Stimulated activated naive CD8-positive, alpha-beta T cell treated with anti-CD3 and anti-CD28 coated beads, Interleukin-15, amount 100 ng/mL, for 72 hours (primary cell): ENCODE data around the gene SLC25A12.
"Not testable (repeated sequence)": the region's sequence is repeated elsewhere in the genome, so short reads cannot be mapped to it uniquely, and the experiment has no call there.

ENCODE experiments used
- ATAC-seq: fragments of 150-1000 bp; cut with Tn5 transposase; 2 replicates; pipeline ENCODE4 v1.10.0; 2021; ENCODE audit warnings: mild to moderate bottlenecking, moderate library complexity
- DNase-seq, 2 donors: peaks; one replicate each; pipeline ENCODE4 v3.0.0; 2021 to 2022
- H3K27ac Mint-ChIP-seq, 2 donors: one replicate each; pipeline ENCODE4 v1.8.0; 2022; ENCODE audit warnings: mild to moderate bottlenecking in 2 of 2, mixed read lengths in 2 of 2, moderate library complexity in 2 of 2
- H3K27me3 Mint-ChIP-seq: one replicate; pipeline ENCODE4 v1.8.0; 2022; ENCODE audit warnings: mixed read lengths
- H3K4me1 Mint-ChIP-seq: one replicate; pipeline ENCODE4 v1.8.0; 2022; ENCODE audit warnings: mild to moderate bottlenecking, mixed read lengths
- H3K4me3 Mint-ChIP-seq, 2 donors: one replicate each; pipeline ENCODE4 v1.8.0; 2022; ENCODE audit warnings: mild to moderate bottlenecking in 2 of 2, mixed read lengths in 2 of 2, moderate library complexity in 1 of 2
- H3K9me3 Mint-ChIP-seq, 2 donors: one replicate each; pipeline ENCODE4 v1.8.0; 2022; ENCODE audit warnings: mixed read lengths in 2 of 2

Gene SLC25A12

GRCh38 chr2:171902840-171903420 lies 8.9 kb upstream of the SLC25A12 start:
- Mint-ChIP-seq H3K27me3 (peaks cover 19% of the 10 kb centered on the region), H3K9me3 (no peaks in the 10 kb centered on the region), H3K4me3 (no peak overlapping the region), H3K27ac (no peak overlapping the region), H3K4me1 (no peaks in the 10 kb centered on the region)
- DNase-seq: no peak
- no peak for ATAC-seq

GRCh38 chr2:171899623-171900282 lies 5.7 kb upstream of the SLC25A12 start:
- DNase-seq, ATAC-seq, H3K9me3 Mint-ChIP-seq, H3K27ac Mint-ChIP-seq, H3K4me1 Mint-ChIP-seq, H3K4me3 Mint-ChIP-seq: not testable (repeated sequence)
- H3K27me3 Mint-ChIP-seq: peaks cover 19% of the 10 kb centered on the region

DNA sequence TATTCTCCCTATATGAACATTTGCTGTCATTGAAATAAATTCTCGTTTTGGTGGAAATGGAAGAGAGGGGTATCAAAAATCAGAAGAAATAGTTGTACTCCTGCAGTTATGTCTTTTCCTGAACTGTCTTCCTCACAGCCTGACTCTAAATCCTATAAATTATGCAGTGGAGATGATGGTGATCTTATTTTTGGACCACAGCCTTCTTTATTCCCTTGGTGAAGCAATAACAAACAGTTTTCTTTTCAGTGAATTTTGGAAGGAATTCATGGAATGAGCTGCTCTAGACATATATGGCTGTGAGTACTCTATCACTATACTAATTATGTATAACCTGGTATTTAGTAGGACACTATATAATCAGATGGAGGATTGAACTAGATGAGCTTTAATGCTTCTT lies 1.7 kb upstream of the SLC25A12 start:
- Mint-ChIP-seq H3K4me1 (peaks cover 29% of the 10 kb centered on the region), H3K4me3 (no peak overlapping the region), H3K27ac (no peak overlapping the region), H3K27me3 (no peaks in the 10 kb centered on the region), H3K9me3 (no peaks in the 10 kb centered on the region)
- DNase-seq: no peak
- ATAC-seq: no peak

DNA sequence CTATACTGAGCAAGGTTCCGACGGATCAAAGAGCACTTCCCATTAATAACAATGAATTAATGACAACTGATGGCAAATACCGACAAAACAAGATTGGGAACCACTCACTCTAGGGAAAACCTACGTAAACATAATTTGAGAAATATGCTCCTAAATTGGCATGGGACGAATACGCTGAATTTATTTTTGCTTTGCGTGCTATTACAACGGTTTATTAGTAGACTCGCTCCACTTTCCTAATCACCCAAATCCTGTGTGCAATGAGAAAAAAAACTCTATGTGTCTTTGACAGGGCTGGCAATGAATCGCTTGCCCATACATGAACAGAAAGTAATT lies 536 bp upstream of the SLC25A12 start:
- Mint-ChIP-seq H3K27ac (peak overlapping the region; percentile 78 to 80), H3K9me3 (no peaks in the 10 kb centered on the region), H3K4me3 (peak overlapping the region; percentile 91 to 96), H3K4me1 (peaks cover 40% of the 10 kb centered on the region), H3K27me3 (no peaks in the 10 kb centered on the region)
- ATAC-seq: no peak
- no peak for DNase-seq

DNA sequence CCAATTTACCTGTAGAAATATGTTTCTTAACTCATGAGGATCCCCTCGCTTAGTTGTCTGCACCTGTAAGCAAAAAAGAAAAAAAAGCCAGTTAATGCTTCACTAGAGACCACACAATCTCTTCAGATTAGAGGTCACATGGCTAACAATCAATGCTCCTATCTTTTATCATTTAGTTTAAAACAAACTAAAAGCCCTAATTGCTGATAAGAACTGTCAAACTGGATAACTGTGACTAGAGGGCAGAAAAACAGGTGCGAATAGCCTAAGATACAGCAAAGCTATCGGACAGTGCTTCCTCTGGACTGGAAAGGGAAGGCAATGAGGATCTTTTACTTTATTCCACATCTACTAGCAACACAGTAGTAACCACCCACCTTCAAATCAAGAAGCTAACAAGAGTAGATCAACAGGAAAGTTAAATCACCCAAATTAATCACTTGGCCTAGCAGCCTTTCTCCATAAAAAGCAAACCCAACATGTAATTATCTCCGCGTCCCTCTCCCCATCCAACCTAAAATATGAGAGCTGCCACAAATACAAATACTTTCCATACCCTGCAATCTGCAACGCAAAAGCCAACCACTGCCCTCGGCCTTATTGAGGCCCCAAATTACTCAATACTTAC lies 734 bp downstream of the SLC25A12 start:
- peak overlapping the region; percentile 91 to 96 for H3K4me3 Mint-ChIP-seq
- DNase-seq (no peak), ATAC-seq (no peak)
- no peaks in the 10 kb centered on the region for H3K27me3 Mint-ChIP-seq
- H3K4me1 Mint-ChIP-seq: peaks cover 47% of the 10 kb centered on the region
- no peaks in the 10 kb centered on the region for H3K9me3 Mint-ChIP-seq
- H3K27ac Mint-ChIP-seq: peak overlapping the region; percentile 92 to 98

- Mint-ChIP-seq H3K27me3 (no peaks in the 10 kb centered on the region), H3K27ac (no peak overlapping the region), H3K4me1 (peaks cover 46% of the 10 kb centered on the region), H3K9me3 (no peaks in the 10 kb centered on the region), H3K4me3 (peak overlapping the region in 1 of 2 donors; percentile 27)
- ATAC-seq (no peak), DNase-seq (no peak)
These were observed 4.2 kb downstream of the SLC25A12 start for GRCh38 chr2:171889808-171890207.

DNA sequence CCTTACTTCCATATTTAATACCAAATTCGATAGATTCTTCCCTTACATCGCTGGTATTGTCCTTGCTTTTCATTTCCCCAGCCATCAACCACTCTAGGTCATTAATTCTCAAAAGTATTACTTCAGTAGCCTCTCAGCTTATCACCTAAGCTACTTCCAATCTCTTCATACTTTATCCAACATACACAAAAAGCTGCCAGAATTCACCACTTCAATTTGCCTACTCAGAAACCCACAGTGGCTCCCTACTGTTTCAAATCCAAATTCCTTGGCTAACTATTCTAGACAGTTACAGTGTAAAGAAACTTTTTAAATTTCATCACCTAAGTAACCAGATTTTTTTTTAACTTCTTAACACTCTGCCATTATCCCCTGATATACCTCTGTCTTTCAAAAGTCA lies 4.7 kb downstream of the SLC25A12 start:
- H3K4me1 Mint-ChIP-seq: peaks cover 43% of the 10 kb centered on the region
- peak overlapping the region in 1 of 2 donors; percentile 1 for H3K4me3 Mint-ChIP-seq
- H3K27ac Mint-ChIP-seq: peak overlapping the region in 1 of 2 donors; percentile 48
- H3K9me3 Mint-ChIP-seq: no peaks in the 10 kb centered on the region
- H3K27me3 Mint-ChIP-seq: no peaks in the 10 kb centered on the region
- no peak for DNase-seq
- no peak for ATAC-seq

GRCh38 chr2:171883275-171883893 lies 10.7 kb downstream of the SLC25A12 start:
- peaks cover 36% of the 10 kb centered on the region for H3K4me1 Mint-ChIP-seq
- no peak for DNase-seq
- no peaks in the 10 kb centered on the region for H3K9me3 Mint-ChIP-seq
- H3K27ac Mint-ChIP-seq: no peak overlapping the region
- no peaks in the 10 kb centered on the region for H3K27me3 Mint-ChIP-seq
- no peak for ATAC-seq
- H3K4me3 Mint-ChIP-seq: no peak overlapping the region

DNA sequence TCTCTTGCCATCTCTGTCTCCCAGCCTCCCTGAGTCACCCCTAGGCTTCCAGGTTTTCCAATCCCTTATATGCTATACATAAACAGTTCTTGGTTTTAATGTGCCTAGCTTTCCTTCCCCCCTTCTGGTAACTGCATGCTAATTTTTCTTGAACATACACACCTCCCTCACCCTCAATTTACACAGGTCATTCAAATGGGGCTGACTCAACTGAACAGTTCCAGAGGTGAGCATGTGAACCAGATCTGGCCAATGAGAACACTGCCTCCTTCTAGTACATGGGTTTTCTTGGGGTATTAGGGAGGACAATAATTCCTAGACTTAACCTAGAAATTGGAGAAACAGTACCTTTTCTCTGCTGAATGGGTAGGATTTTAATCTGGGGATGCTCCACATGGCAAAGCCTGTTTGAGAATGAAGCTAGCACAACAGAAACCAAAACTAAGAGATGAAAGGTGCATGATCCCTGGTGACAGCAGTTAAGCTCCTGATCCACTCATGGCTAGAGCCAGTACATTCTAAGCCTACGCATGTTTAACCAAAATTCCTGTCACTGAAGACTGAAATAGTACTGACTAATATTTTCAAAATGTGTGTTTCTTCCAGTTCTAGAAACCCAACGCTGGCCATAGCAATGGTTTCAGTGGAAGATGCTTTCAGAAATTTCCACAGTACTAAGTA lies 11.8 kb downstream of the SLC25A12 start:
- Mint-ChIP-seq H3K27ac (no peak overlapping the region), H3K27me3 (no peaks in the 10 kb centered on the region), H3K4me3 (no peak overlapping the region), H3K9me3 (no peaks in the 10 kb centered on the region), H3K4me1 (peaks cover 35% of the 10 kb centered on the region)
- ATAC-seq: peak; percentile 83
- no peak for DNase-seq

DNA sequence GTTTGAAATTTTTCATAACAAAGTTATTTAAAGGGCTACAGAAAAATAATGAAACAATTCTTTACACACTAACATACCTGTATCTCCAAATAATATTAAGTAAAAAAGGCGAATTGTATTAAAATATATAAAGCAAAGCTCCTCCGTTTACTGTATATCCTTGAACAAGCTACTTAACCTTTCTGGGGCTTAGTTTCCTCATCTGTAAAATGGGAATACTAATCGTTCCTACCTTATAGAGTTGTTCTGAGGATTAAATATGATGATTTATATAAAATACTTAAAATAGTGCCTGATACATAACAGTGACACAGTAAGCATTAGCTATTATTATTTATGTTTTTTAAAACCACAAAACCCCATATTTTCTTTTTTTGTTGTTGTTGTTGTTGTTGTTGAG lies 13.3 kb downstream of the SLC25A12 start:
- no peak for ATAC-seq
- peaks cover 35% of the 10 kb centered on the region for H3K4me1 Mint-ChIP-seq
- no peaks in the 10 kb centered on the region for H3K27me3 Mint-ChIP-seq

GRCh38 chr2:171879865-171880264 lies 14.2 kb downstream of the SLC25A12 start:
- DNase-seq (no peak), ATAC-seq (no peak)
- no peaks in the 10 kb centered on the region for H3K9me3 Mint-ChIP-seq
- H3K27me3 Mint-ChIP-seq: no peaks in the 10 kb centered on the region
- no peak overlapping the region for H3K27ac Mint-ChIP-seq
- H3K4me3 Mint-ChIP-seq: no peak overlapping the region
- H3K4me1 Mint-ChIP-seq: peaks cover 35% of the 10 kb centered on the region

More for the DNA sequence above, 13.3 kb downstream of the SLC25A12 start:
- DNase-seq: no peak
- Mint-ChIP-seq H3K4me3 (no peak overlapping the region), H3K27ac (no peak overlapping the region), H3K9me3 (no peaks in the 10 kb centered on the region)

- no peak for DNase-seq
- Mint-ChIP-seq H3K27me3 (no peaks in the 10 kb centered on the region), H3K4me1 (peaks cover 31% of the 10 kb centered on the region), H3K27ac (no peak overlapping the region), H3K9me3 (no peaks in the 10 kb centered on the region), H3K4me3 (peak overlapping the region in 1 of 2 donors; percentile 9)
- peak; percentile 55 for ATAC-seq
These were observed 15.5 kb downstream of the SLC25A12 start for GRCh38 chr2:171878481-171878993.

GRCh38 chr2:171874963-171875362 lies 19.1 kb downstream of the SLC25A12 start:
- no peak overlapping the region for H3K4me3 Mint-ChIP-seq
- no peaks in the 10 kb centered on the region for H3K27me3 Mint-ChIP-seq
- no peak overlapping the region for H3K27ac Mint-ChIP-seq
- H3K4me1 Mint-ChIP-seq: peaks cover 22% of the 10 kb centered on the region
- ATAC-seq (no peak), DNase-seq (no peak)
- H3K9me3 Mint-ChIP-seq: no peaks in the 10 kb centered on the region

GRCh38 chr2:171874517-171874916 lies 19.5 kb downstream of the SLC25A12 start:
- H3K9me3 Mint-ChIP-seq: no peaks in the 10 kb centered on the region
- H3K4me3 Mint-ChIP-seq: no peak overlapping the region
- no peak for ATAC-seq
- H3K27me3 Mint-ChIP-seq: no peaks in the 10 kb centered on the region
- no peak overlapping the region for H3K27ac Mint-ChIP-seq
- peaks cover 22% of the 10 kb centered on the region for H3K4me1 Mint-ChIP-seq
- DNase-seq: no peak

DNA sequence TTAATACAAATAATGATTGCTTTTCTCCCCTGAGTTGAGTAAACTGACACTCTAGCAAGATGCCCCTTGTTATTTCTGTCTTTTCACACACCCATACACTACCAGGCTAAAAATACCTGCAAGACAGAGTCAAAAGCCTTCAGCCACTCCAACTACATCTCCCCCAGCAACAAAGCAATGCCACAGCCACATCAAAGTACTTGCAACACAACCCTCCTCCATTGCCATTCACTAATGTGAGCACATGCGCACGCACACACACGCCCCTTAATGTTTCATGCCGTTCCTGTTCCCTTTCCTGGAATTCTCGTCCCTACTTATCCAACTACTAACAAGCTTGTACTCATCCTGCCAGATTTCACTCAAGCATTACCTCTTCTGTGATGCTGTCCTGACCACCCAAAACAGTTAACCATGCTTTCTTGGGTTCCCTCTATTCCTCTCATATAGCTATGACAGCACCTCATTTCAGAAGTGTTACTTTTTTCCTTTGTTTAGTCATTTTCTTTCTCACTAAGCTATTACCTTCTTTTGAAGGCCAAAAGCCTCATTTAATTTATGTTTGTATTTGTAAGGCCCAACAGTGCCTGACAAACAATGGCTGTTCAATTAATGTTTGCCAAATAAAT lies 29.6 kb downstream of the SLC25A12 start:
- H3K27ac Mint-ChIP-seq: no peak overlapping the region
- no peak overlapping the region for H3K4me3 Mint-ChIP-seq
- H3K27me3 Mint-ChIP-seq: no peaks in the 10 kb centered on the region
- peak in 1 of 2 donors; percentile 9 for DNase-seq
- peaks cover 12% of the 10 kb centered on the region for H3K4me1 Mint-ChIP-seq
- no peaks in the 10 kb centered on the region for H3K9me3 Mint-ChIP-seq
- peak; percentile 69 for ATAC-seq
